GM19452 (cell line): ENCODE measurements around the gene SLC6A7.
"Not testable (repeated sequence)": the region's sequence is repeated elsewhere in the genome, so short reads cannot be mapped to it uniquely, and the experiment has no call there.

ENCODE experiments used
- ATAC-seq: cut with Tn5 transposase; IDR thresholded peaks from one replicate; pipeline ENCODE4 v1.9.1; 2021; ENCODE audit not compliant: unreplicated experiment

The SLC6A7 gene

GRCh38 chr5:150239099-150239793, 49.4 kb downstream of the SLC6A7 start:
- no peak for ATAC-seq

GRCh38 chr5:150239794-150240122, 49.9 kb downstream of the SLC6A7 start:
- ATAC-seq, result no peak

DNA sequence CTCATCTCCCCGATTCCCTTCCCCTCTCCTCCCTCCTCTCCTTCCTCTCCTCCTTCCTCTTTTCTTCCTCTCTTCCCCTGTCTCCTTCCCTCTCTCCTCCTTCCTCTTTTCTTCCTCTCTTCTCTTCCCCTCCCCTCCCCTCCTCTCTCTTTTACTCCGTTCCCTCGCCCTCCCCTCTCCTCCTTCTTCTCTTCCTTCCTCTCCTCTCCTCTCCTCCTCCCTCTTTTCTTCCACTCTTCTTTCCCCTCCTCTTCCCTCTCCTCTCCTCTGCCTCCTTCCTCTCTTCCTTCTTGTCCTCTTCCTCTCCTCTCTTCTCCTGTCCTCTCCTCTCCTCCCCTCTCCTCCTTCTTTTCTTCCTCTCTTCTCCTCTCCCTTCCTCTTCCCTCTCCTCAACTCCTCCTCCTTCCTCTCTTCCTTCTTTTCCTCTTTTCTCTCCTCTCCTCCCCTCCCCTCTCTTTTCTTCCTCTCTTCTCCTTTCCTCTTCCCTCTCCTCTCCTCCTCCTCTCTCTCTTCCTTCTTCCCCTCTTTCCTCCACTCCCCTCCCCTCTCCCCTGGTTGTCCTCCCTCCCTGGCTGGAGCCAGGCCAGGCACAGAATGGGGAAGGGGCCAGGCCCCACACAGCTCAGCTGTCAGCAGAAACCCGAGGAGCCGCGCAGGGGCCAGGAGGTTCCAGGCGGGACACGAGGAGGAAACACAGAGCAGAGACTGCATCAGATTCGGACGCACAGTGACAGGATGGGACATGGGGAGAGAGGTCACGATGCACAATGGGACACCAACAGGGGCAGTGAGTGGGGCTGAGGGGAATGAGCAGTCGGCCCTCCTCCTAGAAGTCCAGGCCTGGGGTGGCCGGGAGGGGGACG, 51.7 kb downstream of the SLC6A7 start:
- ATAC-seq, result no peak

- ATAC-seq, result no peak
Measured at GRCh38 chr5:150242251-150242894, 52.5 kb downstream of the SLC6A7 start.

DNA sequence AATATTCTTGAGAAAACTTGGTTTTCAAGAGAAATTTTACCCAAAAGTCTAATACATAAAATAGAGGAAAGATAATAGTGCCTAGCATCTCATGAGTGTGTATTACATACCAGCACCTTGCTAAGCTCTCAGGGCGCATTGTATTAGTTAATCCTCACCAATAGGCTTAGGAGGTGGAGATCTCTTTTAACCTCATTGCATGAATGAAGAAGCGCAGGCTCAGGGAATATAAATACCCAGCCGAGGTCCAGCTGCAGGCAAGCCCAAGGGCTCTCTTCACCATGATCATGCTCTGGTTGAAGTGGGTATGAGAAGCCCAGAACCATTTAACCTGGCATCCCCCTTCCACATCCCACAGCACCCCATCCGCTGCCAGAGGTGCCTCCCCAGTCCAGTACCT, 53.7 kb downstream of the SLC6A7 start:
- ATAC-seq, result no peak

DNA sequence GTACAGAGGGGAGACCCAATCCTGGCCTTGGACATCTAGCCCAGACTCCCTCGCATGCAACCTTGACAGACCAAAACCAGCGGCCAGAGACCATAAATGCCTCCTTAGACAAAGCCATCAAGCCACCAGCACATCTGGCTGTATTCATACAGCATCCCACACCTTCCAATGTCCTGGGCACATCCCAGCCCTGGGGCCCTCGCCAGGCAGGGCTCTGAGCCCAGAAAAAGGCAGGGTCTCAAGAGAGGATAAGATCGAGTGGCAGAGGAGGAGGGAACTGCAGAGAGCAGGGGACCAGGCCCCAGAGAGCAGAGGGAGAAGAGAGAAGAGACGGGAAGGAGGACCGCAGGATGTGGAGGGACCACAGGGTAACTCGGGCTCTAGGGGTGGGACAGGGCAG, 54.3 kb downstream of the SLC6A7 start:
- no peak for ATAC-seq

- no peak for ATAC-seq
Measured at GRCh38 chr5:150245111-150245789, 55.4 kb downstream of the SLC6A7 start.

DNA sequence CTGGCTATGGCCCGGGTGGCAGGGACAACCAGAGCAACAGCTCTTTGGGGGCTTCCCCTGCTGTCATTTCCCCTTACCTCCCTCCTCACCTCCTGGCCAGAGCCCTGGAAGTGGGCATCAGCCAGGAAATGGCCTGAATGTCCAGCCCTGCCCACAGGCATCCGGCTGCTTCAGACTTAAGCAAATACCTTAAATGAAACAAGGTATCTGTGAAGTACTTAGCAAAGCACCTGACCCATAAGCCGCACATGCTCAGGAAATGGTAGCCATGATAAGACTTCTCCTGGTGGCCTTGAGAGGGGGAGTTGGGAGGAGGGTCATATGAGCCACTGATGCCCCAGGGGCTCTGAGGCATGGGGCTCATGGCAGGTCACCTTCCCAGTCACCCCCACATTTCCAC, 55.9 kb downstream of the SLC6A7 start:
- no peak for ATAC-seq

DNA sequence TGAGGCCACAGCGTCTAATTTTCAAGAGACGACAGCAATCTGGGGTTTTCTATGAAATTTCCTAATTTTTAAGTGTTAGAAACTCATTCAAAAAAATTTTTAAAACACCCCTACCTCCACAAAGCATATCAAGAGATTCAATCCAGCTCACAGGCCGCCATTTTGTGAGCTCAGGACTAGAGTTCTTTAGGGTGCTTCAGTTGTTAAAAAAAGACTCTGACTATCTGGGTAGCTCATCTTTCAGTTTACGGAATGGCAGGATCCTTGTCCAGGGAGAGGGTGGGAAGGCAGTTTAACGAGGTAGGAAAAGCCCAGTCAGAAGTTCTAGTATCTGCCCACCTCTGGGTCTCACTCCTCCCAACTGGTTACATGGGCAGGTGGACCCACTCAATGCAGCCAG, 56.6 kb downstream of the SLC6A7 start:
- ATAC-seq, result no peak

GRCh38 chr5:150246835-150247234, 57.0 kb downstream of the SLC6A7 start:
- ATAC-seq, result no peak

DNA sequence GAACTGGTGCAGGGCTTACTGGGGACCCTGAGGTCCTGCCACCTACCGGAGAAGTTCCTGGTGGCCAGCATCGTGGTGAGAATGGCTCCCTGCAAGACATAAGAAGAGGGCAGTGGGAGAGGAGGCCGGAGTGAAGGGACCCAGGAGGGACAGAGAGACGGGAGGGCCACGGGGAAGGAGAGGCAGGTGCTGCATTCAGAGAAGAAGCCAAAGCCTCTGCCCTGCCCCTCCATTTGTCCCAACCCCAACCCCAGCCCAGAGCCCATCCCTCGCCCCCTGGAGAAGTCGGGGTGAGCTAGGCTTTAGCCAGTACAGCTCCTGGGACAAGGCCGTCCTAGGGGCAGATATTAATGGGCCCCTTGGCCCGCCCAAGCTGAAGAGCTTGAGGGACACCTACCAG, 57.9 kb downstream of the SLC6A7 start:
- no peak for ATAC-seq

- not testable (repeated sequence) for ATAC-seq
Measured at GRCh38 chr5:150248493-150248892, 58.6 kb downstream of the SLC6A7 start.

- ATAC-seq, result no peak
Measured at GRCh38 chr5:150248946-150249345, 59.1 kb downstream of the SLC6A7 start.

DNA sequence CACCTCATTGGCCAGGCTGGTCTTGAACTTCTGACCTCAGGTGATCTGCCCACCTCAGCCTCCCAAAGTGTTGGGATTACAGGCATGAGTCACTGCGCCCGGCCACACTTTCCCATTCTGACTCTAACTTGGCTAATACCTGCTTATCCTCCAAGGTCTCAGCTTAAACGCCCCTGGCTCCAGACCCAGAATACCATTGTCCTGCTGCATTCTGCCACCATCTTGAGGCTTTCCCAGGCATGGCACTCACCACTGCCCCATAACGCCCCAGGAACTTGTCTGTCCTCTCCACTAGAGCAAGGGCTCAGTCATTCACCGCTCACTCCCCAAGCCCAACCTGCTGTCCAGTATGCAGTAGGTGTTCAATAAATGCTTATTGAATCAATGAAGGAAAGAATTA, 59.9 kb downstream of the SLC6A7 start:
- no peak for ATAC-seq

DNA sequence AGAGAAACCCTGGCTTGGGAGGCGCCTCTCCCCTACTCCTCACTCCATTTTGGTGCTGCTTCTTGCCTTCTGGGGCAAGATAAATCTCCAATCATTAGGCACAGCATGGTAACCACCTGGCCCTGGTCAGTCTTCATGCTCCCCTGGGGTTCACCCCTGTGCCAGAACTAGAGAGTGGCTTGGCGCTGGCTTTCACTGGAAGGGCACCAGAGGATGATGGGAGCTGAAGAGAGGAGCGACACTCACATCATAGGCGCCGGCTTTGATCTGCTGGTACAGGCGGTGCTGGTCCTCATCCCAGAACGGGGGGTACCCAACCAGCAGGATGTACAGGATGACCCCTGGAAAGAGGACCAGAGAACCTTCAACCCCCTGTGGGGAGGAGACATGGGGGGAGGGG, 61.6 kb downstream of the SLC6A7 start:
- no peak for ATAC-seq

GRCh38 chr5:150252489-150252888, 62.6 kb downstream of the SLC6A7 start:
- no peak for ATAC-seq

DNA sequence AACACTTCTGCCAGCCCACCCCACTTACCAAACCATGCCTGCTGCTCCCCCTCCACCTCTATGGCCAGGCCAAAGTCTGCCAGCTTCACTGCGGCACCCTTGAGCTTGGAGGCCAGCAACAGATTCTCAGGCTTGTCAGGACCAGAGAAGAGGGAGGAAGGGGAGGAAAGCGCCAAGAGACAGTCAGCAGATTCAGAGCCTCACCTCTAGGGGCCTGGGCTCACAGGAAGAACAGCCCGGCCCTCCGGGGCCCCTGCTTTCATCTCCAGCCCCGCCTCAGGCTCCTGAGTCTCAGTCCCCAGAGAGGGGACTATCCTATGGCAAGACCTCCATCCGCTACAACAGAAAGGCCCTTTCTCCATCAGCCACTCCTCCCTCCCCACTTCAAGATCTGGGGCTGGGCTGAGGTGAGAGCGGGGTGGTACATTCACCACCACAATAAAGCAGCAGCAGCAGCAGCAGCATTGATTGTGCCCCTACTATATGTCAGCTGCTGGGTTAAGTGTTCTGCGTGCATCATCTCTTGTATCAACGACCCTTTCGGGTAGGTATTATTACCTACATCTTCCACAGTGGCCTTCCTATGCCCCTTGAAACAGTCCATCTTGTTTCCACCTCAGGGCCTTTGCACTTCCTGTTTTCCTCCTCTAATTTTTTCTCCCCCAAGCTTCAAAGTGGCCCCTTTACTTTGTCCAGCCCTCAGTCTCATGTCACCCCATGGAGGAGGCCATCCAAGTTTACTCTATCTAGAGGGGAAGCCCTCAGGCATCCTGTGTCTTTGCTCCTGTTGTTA, 63.8 kb downstream of the SLC6A7 start:
- no peak for ATAC-seq

DNA sequence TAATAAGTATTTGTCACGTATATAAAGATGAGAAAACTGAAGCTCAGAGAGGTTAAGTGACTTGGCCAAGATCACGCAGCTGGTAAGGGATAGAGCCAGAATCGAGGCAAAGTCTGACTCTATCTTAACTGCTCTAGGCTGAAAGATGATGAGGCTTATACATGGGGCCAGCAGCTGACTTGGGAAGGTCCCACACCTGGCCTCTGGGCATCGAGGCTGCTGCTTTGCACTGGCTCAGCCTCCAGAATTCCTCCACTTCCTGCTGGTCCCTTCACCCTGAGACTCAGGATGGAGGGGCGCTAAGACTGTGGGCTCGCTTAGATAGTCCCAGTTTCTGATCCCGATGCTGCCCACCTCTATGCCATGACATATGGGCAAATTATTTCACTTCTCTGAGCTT, 64.5 kb downstream of the SLC6A7 start:
- no peak for ATAC-seq

DNA sequence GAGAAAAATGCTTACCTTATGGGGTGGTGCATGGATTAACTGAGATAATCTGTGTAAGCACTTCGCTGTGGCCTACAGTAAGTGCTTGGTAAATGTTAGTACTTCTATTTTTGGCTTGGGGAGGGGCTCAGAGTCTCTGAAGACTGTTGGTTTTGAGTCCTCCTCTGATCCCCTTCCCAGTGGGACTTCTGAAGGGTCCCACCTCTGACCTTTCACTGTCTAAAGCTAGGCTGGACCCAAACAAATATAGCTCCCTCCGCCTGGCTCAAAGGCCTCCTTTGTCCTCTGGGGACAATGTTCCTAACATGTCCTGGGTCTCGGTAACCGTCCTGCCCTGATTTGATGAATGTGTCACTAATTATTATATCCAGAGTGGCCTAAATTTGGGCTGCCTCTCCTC, 64.9 kb downstream of the SLC6A7 start:
- no peak for ATAC-seq

DNA sequence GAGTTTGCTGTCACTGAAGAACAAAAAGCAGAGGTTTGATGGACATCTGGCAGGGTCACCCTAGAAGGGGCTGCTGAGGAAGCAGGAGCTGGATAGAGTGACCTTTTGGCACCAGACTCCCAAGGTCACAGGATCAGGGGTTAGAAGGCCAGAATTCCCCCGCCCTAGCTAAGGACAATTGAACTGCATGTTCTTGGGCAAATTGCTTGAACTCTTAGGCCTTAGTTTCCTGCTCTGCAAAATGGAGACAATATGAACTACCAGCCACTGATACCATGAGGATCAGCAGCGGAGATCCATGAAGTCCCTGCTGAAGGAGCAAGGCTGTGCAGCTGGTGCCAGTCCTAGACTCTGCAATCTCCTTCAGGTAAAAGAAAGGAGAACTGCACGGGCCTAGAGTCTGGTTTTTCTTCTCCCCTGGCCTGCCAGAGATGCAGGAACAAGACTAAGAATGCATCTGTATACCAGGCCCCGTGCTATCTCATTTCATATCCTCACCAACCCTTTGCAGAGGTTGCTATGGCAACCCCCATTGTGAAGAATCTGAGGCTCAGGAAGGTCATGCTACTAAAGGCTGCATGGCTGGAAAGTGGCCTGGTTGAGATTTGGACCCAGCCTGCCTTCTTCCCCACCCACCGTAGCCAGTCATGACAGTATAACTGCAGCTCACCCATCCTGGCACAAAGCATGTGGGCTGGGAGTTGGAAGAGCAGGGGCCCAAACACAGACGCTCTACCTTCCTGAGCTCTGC, 66.0 kb downstream of the SLC6A7 start:
- ATAC-seq, result no peak
